Ovary (tissue), 9 donors: Measurements from ENCODE around the gene ZNF217. TPM values are rescaled to one million over a fixed set of nuclear protein-coding genes. Genes with fewer than 3 reads are reported as not detected.
"Not testable (repeated sequence)": the region's sequence is repeated elsewhere in the genome, so short reads cannot be mapped to it uniquely, and the experiment has no call there.

ENCODE experiments used
- DNase-seq, 5 donors: peaks; one replicate each; pipeline ENCODE4 v3.0.0-alpha.2; 2019 to 2020
- H3K27ac ChIP-seq, 2 donors: fragments of 200-600 bp; one replicate each; pipeline versions ENCODE4 v1.5.1 to v1.8.0; 2019 to 2022
- H3K27me3 ChIP-seq: fragments of 200-600 bp; one replicate; pipeline ENCODE4 v1.8.0; 2022
- H3K36me3 ChIP-seq: fragments of 200-600 bp; sonication (generic); one replicate; pipeline ENCODE4 v1.5.1; 2019
- H3K4me1 ChIP-seq: one replicate; pipeline ENCODE4 v1.8.1; 2013; ENCODE audit warnings: mild to moderate bottlenecking, moderate library complexity; ENCODE audit not compliant: insufficient read depth
- H3K4me3 ChIP-seq: fragments of 200-600 bp; sonication (generic); one replicate; pipeline ENCODE4 v1.5.1; 2017
- H3K9me3 ChIP-seq, 2 donors: fragments of 200-600 bp in 1 of 2; sonication (generic) in 1 of 2; one replicate each; pipeline versions ENCODE4 v1.5.1 to v1.8.1; 2013 to 2019; ENCODE audit warnings: mild to moderate bottlenecking in 1 of 2, moderate library complexity in 1 of 2
- CTCF ChIP-seq, 3 donors: fragments of 450-650 bp in 2 of 3; fragments of 200-600 bp in 1 of 3; IDR thresholded peaks; one replicate each; pipeline versions ENCODE4 v1.5.1 to v1.8.0; 2016 to 2022; ENCODE audit warnings: antibody characterized with exemption in 3 of 3, mild to moderate bottlenecking in 1 of 3
- EP300 ChIP-seq: sonication (generic); formaldehyde crosslinking; IDR thresholded peaks from one replicate; pipeline ENCODE4 v1.6.1; 2017; ENCODE audit warnings: antibody characterized with exemption
- POLR2A ChIP-seq: fragments of 450-650 bp; IDR thresholded peaks from one replicate; pipeline ENCODE4 v1.6.1; 2017; ENCODE audit warnings: antibody characterized with exemption, mild to moderate bottlenecking, moderate library complexity
- WGBS, 3 donors: extraction: QIAGEN DNeasy Blood & Tissue Kit in 1 of 3; methylation state at CpG; one replicate each; pipeline versions ENCODE4 v1.1.5 to v1.1.7; 2013 to 2017; 5-methylcytosine and 5-hydroxymethylcytosine counted together
- intact Hi-C, 4 donors: fragments of 100-400 bp; cut with DNase I; formaldehyde crosslinking; loops; one replicate each; pipeline versions ENCODE4 v1.11.0 to v1.15.1; 2022 to 2023
- polyA plus RNA-seq, 2 donors: library from polyadenylated mRNA; stranded (reverse); fragments of 200-250 nt in 1 of 2; fragments of 350-450 nt in 1 of 2; fragmentation: Illumina TruSeq in 1 of 2; extraction: RNeasy Lipid Tissue Mini Kit (QIAGEN cat#74804) in 1 of 2; gene quantifications; one replicate each; pipeline ENCODE4 v1.2.3, GENCODE V29; 2013 to 2014
- total RNA-seq, 7 donors: library from RNA; depleted of rRNA in 2 of 7; stranded (reverse); fragments of >200 nt in 2 of 7; fragmentation: NEBNext Ultra II Directional in 3 of 7; extraction: Animal tissue kit (Norgen Biotek cat#: 25700) in 3 of 7; gene quantifications; one replicate each; pipeline versions ENCODE4 v1.1.0 to v1.2.4, GENCODE V29; 2016 to 2023
- donor health status: DM: no; HTN: no; CAD: no; lungs with moderate emphysema.
- donor health status: DM: no; HTN: no; CAD: no.
- donor health status: Bipolar disorder and iron deficiency.
- donor health status: DM: yes; HTN: yes; CAD: no.
- donor health status: DM: no; HTN: no; CAD: no.
- donor health status: DM: yes; HTN: yes; CAD: no.

The ZNF217 gene
- total and polyA plus RNA-seq, 9 donors: 13.1 to 69.7 (median 20.8) TPM

GRCh38 chr20:53599378-53599777 lies 5.7 kb upstream of the ZNF217 start:
- H3K36me3 ChIP-seq: no peaks in the 10 kb centered on the region
- intact Hi-C loops: no loop called here
- no peak overlapping the region for H3K27ac ChIP-seq
- H3K9me3 ChIP-seq: no peaks in the 10 kb centered on the region
- H3K4me3 ChIP-seq: no peak overlapping the region
- no peak for DNase-seq
- WGBS, 3 donors: 37 to 44% (median 40%) methylated on average over 4 of the region's 4 CpGs
- peaks cover 4% of the 10 kb centered on the region for H3K4me1 ChIP-seq
- TF ChIP-seq EP300: no peak
- no peak for TF ChIP-seq POLR2A
- H3K27me3 ChIP-seq: no peaks in the 10 kb centered on the region

GRCh38 chr20:53599044-53599362 lies 5.4 kb upstream of the ZNF217 start:
- H3K4me1 ChIP-seq: peaks cover 4% of the 10 kb centered on the region
- H3K27me3 ChIP-seq: no peaks in the 10 kb centered on the region
- no peaks in the 10 kb centered on the region for H3K9me3 ChIP-seq
- TF ChIP-seq EP300 (no peak), CTCF (IDR thresholded peaks at IDR 0.05) (no peak), POLR2A (no peak)
- H3K27ac ChIP-seq: no peak overlapping the region
- intact Hi-C loops: no loop called here
- no peaks in the 10 kb centered on the region for H3K36me3 ChIP-seq
- 51 to 70% (median 61%) methylated on average over 2 of the region's 2 CpGs for WGBS, 3 donors
- no peak overlapping the region for H3K4me3 ChIP-seq
- DNase-seq: no peak

GRCh38 chr20:53598140-53599043 lies 4.8 kb upstream of the ZNF217 start:
- peak in 1 of 5 donors; percentile 14 for DNase-seq
- 87 to 91% (median 88%) methylated on average over 9 of the region's 9 CpGs for WGBS, 3 donors
- peaks cover 4% of the 10 kb centered on the region for H3K4me1 ChIP-seq
- H3K27me3 ChIP-seq: no peaks in the 10 kb centered on the region
- no peak overlapping the region for H3K4me3 ChIP-seq
- H3K9me3 ChIP-seq: no peaks in the 10 kb centered on the region
- intact Hi-C loops: no loop called here
- no peak for TF ChIP-seq POLR2A
- TF ChIP-seq CTCF (IDR thresholded peaks at IDR 0.05): no peak
- TF ChIP-seq EP300: no peak
- H3K27ac ChIP-seq: no peak overlapping the region
- H3K36me3 ChIP-seq: no peaks in the 10 kb centered on the region

- intact Hi-C loops: no loop called here
- DNase-seq: no peak
- WGBS, 3 donors: 62 to 75% (median 68%) methylated on average over 4 of the region's 4 CpGs
- H3K36me3 ChIP-seq: no peaks in the 10 kb centered on the region
- no peaks in the 10 kb centered on the region for H3K27me3 ChIP-seq
- no peaks in the 10 kb centered on the region for H3K9me3 ChIP-seq
- no peak overlapping the region for H3K4me3 ChIP-seq
- TF ChIP-seq POLR2A (no peak), CTCF (IDR thresholded peaks at IDR 0.05) (no peak), EP300 (no peak)
- H3K4me1 ChIP-seq: peaks cover 4% of the 10 kb centered on the region
- H3K27ac ChIP-seq: no peak overlapping the region
Measured at GRCh38 chr20:53597521-53598120, 4.0 kb upstream of the ZNF217 start.

- peak overlapping the region in 1 of 2 donors; percentile 65 for H3K27ac ChIP-seq
- no peak overlapping the region for H3K4me3 ChIP-seq
- 6 to 13% (median 11%) methylated on average over 3 of the region's 3 CpGs for WGBS, 3 donors
- no peaks in the 10 kb centered on the region for H3K27me3 ChIP-seq
- H3K4me1 ChIP-seq: peaks cover 4% of the 10 kb centered on the region
- DNase-seq: no peak
- H3K36me3 ChIP-seq: no peaks in the 10 kb centered on the region
- intact Hi-C loops: no loop called here
- TF ChIP-seq CTCF (IDR thresholded peaks at IDR 0.05) (no peak), POLR2A (no peak), EP300 (no peak)
- H3K9me3 ChIP-seq: no peaks in the 10 kb centered on the region
Measured at GRCh38 chr20:53597030-53597482, 3.4 kb upstream of the ZNF217 start.

GRCh38 chr20:53596189-53597001 lies 2.8 kb upstream of the ZNF217 start:
- H3K4me3 ChIP-seq, intact Hi-C loops, H3K36me3 ChIP-seq, DNase-seq, H3K4me1 ChIP-seq, H3K27me3 ChIP-seq, H3K9me3 ChIP-seq: not testable (repeated sequence)
- WGBS, 3 donors: 21 to 25% (median 22%) methylated on average over 12 of the region's 12 CpGs
- peak overlapping the region in 1 of 2 donors; percentile 65 for H3K27ac ChIP-seq

- intact Hi-C loops, DNase-seq, H3K4me1 ChIP-seq, H3K4me3 ChIP-seq, H3K36me3 ChIP-seq, H3K27me3 ChIP-seq, H3K9me3 ChIP-seq: not testable (repeated sequence)
- peak overlapping the region in 1 of 2 donors; percentile 65 for H3K27ac ChIP-seq
- 4 to 17% (median 14%) methylated on average over 3 of the region's 3 CpGs for WGBS, 3 donors
Measured at GRCh38 chr20:53595742-53596141, 2.1 kb upstream of the ZNF217 start.
